GM12801 (cell line): ENCODE measurements around the gene INTS6.

Source experiments
- TF ChIP-seq, protein P1 (sequence below): IDR thresholded peaks from one replicate; pipeline ENCODE4 v1.5.1; 2011; ENCODE audit warnings: control low read depth; ENCODE audit not compliant: insufficient read length; ENCODE audit errors: extremely low read depth

INTS6 gene

DNA sequence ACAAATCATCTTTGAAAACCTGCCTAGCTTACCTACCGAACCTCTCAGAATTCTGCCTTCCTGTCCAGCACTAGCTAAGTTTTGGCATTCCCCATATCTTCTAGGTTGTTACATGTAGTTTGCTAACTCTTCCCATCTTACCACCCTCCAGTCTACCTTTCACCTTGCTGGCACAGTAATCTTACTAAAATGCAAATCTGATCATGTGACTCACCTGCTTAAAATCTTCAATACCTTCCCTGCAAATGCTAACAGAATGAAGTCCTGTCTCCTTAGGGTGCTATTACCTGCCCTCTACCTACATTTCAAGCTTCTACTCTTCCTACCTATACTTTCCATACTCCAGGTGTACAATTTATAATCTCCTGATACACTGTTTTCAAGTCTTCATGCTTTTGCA, 30.4 kb downstream of the INTS6 start:
- TF ChIP-seq, protein P1, sequence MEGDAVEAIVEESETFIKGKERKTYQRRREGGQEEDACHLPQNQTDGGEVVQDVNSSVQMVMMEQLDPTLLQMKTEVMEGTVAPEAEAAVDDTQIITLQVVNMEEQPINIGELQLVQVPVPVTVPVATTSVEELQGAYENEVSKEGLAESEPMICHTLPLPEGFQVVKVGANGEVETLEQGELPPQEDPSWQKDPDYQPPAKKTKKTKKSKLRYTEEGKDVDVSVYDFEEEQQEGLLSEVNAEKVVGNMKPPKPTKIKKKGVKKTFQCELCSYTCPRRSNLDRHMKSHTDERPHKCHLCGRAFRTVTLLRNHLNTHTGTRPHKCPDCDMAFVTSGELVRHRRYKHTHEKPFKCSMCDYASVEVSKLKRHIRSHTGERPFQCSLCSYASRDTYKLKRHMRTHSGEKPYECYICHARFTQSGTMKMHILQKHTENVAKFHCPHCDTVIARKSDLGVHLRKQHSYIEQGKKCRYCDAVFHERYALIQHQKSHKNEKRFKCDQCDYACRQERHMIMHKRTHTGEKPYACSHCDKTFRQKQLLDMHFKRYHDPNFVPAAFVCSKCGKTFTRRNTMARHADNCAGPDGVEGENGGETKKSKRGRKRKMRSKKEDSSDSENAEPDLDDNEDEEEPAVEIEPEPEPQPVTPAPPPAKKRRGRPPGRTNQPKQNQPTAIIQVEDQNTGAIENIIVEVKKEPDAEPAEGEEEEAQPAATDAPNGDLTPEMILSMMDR, result no peak

DNA sequence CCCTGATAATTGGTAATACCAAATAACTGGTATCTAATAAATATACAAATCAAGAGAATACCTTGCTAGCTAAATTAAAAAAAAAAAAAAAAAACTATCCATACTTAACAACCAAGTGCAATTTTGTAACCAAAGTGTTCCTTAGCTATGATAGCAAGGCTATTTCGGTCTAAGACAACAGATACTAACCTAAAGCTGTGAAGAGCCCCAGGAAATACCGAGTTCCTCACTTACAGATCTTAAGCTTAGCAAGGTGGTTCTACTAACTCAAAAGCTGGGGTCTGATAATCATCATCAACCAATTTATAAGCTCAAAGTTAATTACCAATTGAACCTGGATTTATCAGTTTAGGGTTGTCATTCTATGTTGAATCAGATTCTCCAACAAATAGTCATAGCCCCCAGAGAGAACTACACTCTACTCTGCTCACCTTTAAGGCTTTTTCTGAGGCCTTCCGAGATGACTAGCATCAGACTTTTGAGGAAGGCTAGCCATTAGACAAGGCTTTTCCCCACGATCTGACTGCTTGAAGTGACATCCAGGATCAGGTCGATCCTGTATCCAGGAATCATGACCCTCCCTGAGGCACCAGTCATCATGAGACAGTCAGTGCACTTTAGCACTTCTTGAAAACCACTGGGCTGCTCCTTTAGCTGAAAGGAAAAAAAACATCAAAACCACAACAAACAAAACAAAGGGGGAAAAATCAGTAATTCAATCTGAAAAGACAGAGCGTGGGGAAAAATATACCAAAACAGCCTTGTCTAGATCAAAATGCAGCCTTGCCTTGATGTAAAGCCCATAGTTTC, 31.9 kb downstream of the INTS6 start:
- TF ChIP-seq, protein P1, result no peak

DNA sequence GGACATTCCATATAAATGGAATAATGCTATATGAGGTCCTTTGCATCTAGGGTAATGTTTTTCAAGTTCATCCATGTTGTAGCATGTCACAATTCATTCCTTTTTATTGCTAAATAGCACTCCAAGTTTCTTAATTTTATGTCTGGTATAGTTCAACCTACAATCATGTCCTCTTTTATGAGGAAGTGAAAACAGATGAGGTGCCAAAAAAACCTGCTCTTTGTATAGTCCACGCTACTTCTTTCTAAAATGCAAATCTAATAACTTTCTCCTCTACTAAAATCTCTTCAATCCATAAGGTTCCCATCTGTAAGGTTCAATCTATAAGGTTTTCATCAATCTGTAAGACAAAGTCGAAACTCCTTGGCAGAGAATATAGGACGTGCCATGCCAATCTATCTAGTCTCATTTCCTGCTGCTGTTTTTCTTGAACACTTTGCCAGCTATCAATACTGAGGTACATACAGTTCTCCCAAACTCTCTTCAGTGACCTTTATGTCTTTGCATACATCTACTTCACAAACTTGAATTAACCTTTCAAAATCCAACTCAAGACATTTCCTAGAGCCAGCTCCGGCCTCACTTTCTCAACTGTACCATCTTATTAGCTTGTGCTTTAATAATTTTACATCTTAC, 33.7 kb downstream of the INTS6 start:
- TF ChIP-seq, protein P1, result no peak

DNA sequence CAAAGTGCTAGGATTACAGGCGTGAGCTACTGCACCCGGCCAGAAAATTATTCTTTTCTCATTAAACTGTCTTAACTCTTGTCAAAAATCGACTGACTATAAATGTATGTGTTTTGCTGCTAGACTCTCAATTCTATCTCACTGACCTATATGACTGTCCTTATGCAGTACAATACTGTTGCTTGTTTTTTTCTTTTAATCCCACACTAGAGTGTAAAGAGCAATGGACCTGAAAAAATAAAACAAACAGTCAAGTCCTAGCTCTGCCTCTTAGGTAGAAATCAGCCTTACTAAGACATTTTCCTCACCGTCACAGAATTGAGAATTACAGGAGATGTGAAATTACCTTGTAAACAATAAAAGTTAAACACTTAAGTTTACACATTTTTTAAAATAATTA, 35.1 kb downstream of the INTS6 start:
- TF ChIP-seq, protein P1, result no peak

DNA sequence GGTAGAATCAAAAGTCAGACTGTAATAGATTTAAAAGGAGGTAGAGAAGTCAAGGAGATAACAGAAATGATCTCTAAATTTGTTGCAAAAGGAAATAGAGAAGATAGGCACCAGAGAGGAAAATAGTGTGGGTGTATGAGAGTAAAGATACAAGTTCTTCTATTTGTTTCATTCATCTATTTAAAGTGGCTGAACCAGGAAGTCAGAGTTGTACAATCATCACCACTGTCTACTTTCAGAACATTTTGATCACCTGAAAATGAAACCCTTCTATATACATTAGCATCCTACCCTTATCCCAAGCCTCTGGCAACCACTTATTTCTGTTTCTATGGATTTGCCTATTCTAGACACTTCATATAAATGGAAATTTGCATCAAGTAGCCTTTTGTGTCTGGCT, 36.7 kb downstream of the INTS6 start:
- TF ChIP-seq, protein P1, result no peak

DNA sequence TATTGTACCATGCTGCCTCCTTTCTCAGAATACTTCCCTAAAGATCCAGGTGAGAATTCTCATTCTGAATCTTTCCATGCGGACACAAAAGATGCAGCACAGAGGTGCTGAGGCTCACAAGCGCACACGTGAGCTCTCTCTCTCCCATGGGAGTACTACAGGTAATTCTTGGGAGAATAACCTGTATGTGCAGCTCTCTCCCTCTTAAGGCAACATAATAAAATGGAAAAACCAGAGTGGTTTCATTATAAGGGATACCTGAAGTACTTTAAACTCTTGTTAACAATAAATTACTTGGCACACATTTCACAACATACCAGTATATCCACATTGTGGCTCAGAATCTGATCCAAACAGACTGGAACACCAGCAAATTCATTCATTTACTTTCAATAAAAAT, 40.4 kb downstream of the INTS6 start:
- TF ChIP-seq, protein P1, result no peak

DNA sequence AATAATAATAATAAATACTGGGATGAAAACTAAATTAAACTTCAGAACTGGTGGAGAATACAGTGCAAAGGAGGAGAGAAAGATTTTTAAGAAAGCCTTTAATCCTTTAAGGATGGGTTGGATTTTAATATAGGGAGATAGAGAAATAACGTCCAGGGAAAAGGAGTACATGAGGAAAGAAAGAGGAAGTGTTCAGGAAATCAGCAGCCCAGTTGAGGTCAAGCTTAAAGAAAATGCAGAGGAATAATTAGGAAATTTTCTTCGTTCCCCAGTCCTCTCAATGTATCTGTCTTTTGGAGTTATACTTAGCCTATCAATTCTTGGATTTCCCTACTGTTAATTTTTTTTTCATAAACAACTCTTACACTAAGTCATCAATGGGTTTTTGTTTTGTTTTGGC, 47.7 kb downstream of the INTS6 start:
- TF ChIP-seq, protein P1, result no peak
